Measurements from ENCODE around the gene MICAL2.

GRCh38 chr11:12117611-12118010 is 7.2 kb downstream of the MICAL2 start:
- TF ChIP-seq POLR2A (IDR thresholded peaks at IDR 0.05) = no peak
- no peak for TF ChIP-seq CTCF (IDR thresholded peaks at IDR 0.05 in 4 of 5, conservative IDR thresholded peaks at IDR 0.05 in 1 of 5)

Data from gastrocnemius medialis (tissue), 4 donors.